ENCODE measurements around the gene AKR7A3. TPM values are rescaled to one million over a fixed set of nuclear protein-coding genes. Genes with fewer than 3 reads are reported as not detected.

AKR7A3 gene
- total and polyA plus RNA-seq, 12 donors = 0.13 to 0.66 (median 0.25) TPM; not detected in 2

DNA sequence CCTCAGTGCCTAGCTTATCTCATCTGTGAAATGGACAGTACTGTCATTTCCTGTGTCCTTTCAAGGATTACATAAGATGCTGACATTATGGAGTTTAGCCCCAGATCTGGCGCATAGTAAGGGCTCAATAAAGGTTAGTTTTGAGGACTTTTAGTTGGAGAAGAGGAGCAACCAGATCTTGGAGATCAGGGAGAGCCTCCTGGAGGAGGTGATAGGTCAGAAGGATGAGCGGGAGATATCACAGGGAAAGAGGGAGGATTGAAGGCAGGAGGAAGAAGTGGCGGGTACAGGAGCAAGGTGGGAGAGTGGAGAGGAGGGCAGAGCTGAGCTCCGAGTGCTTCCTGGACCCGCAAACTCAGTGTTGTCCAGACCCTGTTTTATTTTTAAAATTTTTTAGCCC, 41.0 kb upstream of the AKR7A3 start:
- ATAC-seq = no peak

GRCh38 chr1:19329188-19329587, 40.6 kb upstream of the AKR7A3 start:
- WGBS, 2 donors = 90 to 92% methylated on average over 13 of the region's 13 CpGs
- Histone ChIP-seq H3K36me3 (peaks cover 0 to 82% (median 33%) of the 10 kb centered on the region in 9 donors), H3K27ac (no peak overlapping the region), H3K4me3 (no peak overlapping the region), H3K9me3 (no peaks in the 10 kb centered on the region), H3K4me1 (no peaks in the 10 kb centered on the region), H3K27me3 (no peaks in the 10 kb centered on the region)
- TF ChIP-seq, protein P1, sequence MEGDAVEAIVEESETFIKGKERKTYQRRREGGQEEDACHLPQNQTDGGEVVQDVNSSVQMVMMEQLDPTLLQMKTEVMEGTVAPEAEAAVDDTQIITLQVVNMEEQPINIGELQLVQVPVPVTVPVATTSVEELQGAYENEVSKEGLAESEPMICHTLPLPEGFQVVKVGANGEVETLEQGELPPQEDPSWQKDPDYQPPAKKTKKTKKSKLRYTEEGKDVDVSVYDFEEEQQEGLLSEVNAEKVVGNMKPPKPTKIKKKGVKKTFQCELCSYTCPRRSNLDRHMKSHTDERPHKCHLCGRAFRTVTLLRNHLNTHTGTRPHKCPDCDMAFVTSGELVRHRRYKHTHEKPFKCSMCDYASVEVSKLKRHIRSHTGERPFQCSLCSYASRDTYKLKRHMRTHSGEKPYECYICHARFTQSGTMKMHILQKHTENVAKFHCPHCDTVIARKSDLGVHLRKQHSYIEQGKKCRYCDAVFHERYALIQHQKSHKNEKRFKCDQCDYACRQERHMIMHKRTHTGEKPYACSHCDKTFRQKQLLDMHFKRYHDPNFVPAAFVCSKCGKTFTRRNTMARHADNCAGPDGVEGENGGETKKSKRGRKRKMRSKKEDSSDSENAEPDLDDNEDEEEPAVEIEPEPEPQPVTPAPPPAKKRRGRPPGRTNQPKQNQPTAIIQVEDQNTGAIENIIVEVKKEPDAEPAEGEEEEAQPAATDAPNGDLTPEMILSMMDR (IDR thresholded peaks at IDR 0.05) = no peak
- intact Hi-C loops (cut with DNase I) = no loop called here
- ATAC-seq = no peak
- DNase-seq = no peak

More for the DNA sequence above, 41.0 kb upstream of the AKR7A3 start:
- Histone ChIP-seq H3K4me1 (no peaks in the 10 kb centered on the region), H3K9me3 (no peaks in the 10 kb centered on the region), H3K27ac (no peak overlapping the region), H3K4me3 (no peak overlapping the region), H3K27me3 (no peaks in the 10 kb centered on the region), H3K36me3 (peaks cover 0 to 78% (median 28%) of the 10 kb centered on the region in 9 donors)
- intact Hi-C loops (cut with DNase I) = loop anchor here in 1 of 10 donors (10.0 kb wide), 1 partner anchor 325 kb away; no protein-coding TSS in a partner anchor
- no peak for DNase-seq
- TF ChIP-seq, protein P1 (IDR thresholded peaks at IDR 0.05) = no peak
- 87 to 92% methylated on average over 5 of the region's 5 CpGs for WGBS, 2 donors

- WGBS, 2 donors = 95 to 96% methylated on average over 18 of the region's 18 CpGs
- Histone ChIP-seq H3K4me3 (no peak overlapping the region), H3K4me1 (no peaks in the 10 kb centered on the region), H3K36me3 (peaks cover 0 to 89% (median 38%) of the 10 kb centered on the region in 9 donors), H3K27me3 (no peaks in the 10 kb centered on the region), H3K27ac (no peak overlapping the region), H3K9me3 (no peaks in the 10 kb centered on the region)
- DNase-seq (no peak), ATAC-seq (no peak)
- TF ChIP-seq, protein P1 (IDR thresholded peaks at IDR 0.05) = no peak
- intact Hi-C loops (cut with DNase I) = no loop called here
Observed at GRCh38 chr1:19328486-19328885, 39.9 kb upstream of the AKR7A3 start.

DNA sequence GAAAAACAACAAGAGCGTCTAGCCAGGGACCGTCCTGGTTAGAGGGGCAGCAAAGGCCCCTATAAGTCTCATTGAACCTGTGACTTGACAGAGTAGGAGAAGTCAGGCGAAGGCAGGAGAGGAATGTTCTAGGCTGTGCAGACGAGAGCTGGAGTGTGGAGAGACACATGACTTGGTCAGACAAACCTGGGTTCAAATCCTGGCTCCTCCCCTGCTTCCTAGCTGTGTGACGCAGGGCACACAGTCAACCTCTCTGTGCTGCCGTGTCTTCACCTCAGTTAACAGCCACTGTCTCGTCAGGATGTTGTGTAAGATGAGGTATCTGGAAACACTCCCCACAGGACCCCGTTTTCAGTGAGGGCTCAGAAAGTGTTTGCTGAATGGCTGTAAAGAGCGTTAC, 39.2 kb upstream of the AKR7A3 start:
- Histone ChIP-seq H3K36me3 (peaks cover 0 to 92% (median 38%) of the 10 kb centered on the region in 9 donors), H3K4me1 (no peaks in the 10 kb centered on the region), H3K4me3 (no peak overlapping the region), H3K9me3 (no peaks in the 10 kb centered on the region), H3K27me3 (no peaks in the 10 kb centered on the region), H3K27ac (no peak overlapping the region)
- WGBS, 2 donors = 89 to 91% methylated on average over 9 of the region's 9 CpGs
- intact Hi-C loops (cut with DNase I) = no loop called here
- TF ChIP-seq, protein P1 (IDR thresholded peaks at IDR 0.05) = no peak
- no peak for DNase-seq
- no peak for ATAC-seq
